IMR-90 (cell line): Measurements from ENCODE around the gene CTNNAL1. TPM values are rescaled to one million over a fixed set of nuclear protein-coding genes. Genes with fewer than 3 reads are reported as not detected.

Experiments used
- ATAC-seq: fragments of 200-7000 bp; cut with Tn5 transposase; 2 replicates; pipeline ENCODE4 v1.9.1; 2020; ENCODE audit warnings: low read depth, mild to moderate bottlenecking, moderate library complexity
- BruUV-seq: library from RNA; stranded (reverse); fragments of 400-500 nt; replicated peaks from 2 replicates; lab custom pipeline; 2021; lab: Mats Ljungman, UMichigan
- CTCF ChIA-PET: fragments of 300-600 bp; formaldehyde crosslinking; extraction: SDS; loops from one replicate; lab custom pipeline; 2021; ENCODE audit warnings: antibody characterized with exemption; lab: Yijun Ruan, JAX
- POLR2A ChIA-PET: fragments of 300-600 bp; sonication (Branson Sonifier 250); formaldehyde crosslinking; loops from one replicate; lab custom pipeline; 2022; ENCODE audit warnings: antibody characterized with exemption; ENCODE audit not compliant: unreplicated experiment; lab: Charles Lee
- DNase-seq: peaks from one replicate; pipeline ENCODE4 v3.0.0; 2013
- H2AFZ ChIP-seq: replicated peaks from 2 replicates; pipeline ENCODE3; 2013; ENCODE audit warnings: low read length, mild to moderate bottlenecking; ENCODE audit not compliant: poor library complexity
- H2AK5ac ChIP-seq: 2 replicates; pipeline ENCODE4 v1.6.1; 2013; ENCODE audit warnings: low read depth, low read length, inconsistent platforms
- H2AK9ac ChIP-seq: replicated peaks from 2 replicates; pipeline ENCODE3; 2013; ENCODE audit warnings: mild to moderate bottlenecking, low read depth, low read length, moderate library complexity; ENCODE audit not compliant: poor library complexity
- H2BK120ac ChIP-seq: 2 replicates; pipeline ENCODE4 v1.6.1; 2013; ENCODE audit warnings: low read depth, low read length, inconsistent platforms
- H2BK15ac ChIP-seq: 3 replicates; pipeline ENCODE4 v1.6.1; 2013; ENCODE audit warnings: low read depth, low read length, inconsistent platforms
- H2BK20ac ChIP-seq: 2 replicates; pipeline ENCODE4 v1.6.1; 2013; ENCODE audit warnings: low read depth, mild to moderate bottlenecking, inconsistent platforms, low read length, moderate library complexity
- H2BK5ac ChIP-seq: 2 replicates; pipeline ENCODE4 v1.6.1; 2013; ENCODE audit warnings: mild to moderate bottlenecking, low read depth, low read length, inconsistent platforms; ENCODE audit not compliant: poor library complexity, severe bottlenecking
- H3K14ac ChIP-seq: replicated peaks from 2 replicates; pipeline ENCODE4 v1.6.1; 2013; ENCODE audit warnings: low read depth, low read length, inconsistent platforms
- H3K18ac ChIP-seq: 2 replicates; pipeline ENCODE4 v1.6.1; 2013; ENCODE audit warnings: low read depth, low read length, control low read depth
- H3K23ac ChIP-seq: 2 replicates; pipeline ENCODE4 v1.6.1; 2013; ENCODE audit warnings: low read depth, low read length, inconsistent platforms
- H3K27ac ChIP-seq: 2 replicates; pipeline ENCODE4 v1.5.1; 2013; ENCODE audit warnings: mild to moderate bottlenecking, control low read depth, low read length; ENCODE audit not compliant: insufficient read depth
- H3K27me3 ChIP-seq: 2 replicates; pipeline ENCODE4 v1.6.1; 2013; ENCODE audit warnings: low read length; ENCODE audit not compliant: control insufficient read depth, insufficient read depth
- H3K36me3 ChIP-seq: 2 replicates; pipeline ENCODE4 v1.6.1; 2013; ENCODE audit warnings: low read length, mixed read lengths; ENCODE audit not compliant: control insufficient read depth, insufficient read depth
- H3K4ac ChIP-seq: 2 replicates; pipeline ENCODE4 v1.6.1; 2013; ENCODE audit warnings: low read depth, low read length, inconsistent platforms
- H3K4me1 ChIP-seq: 2 replicates; pipeline ENCODE4 v1.6.1; 2013; ENCODE audit warnings: low read length, mixed read lengths; ENCODE audit not compliant: control insufficient read depth, insufficient read depth
- H3K4me2 ChIP-seq: 2 replicates; pipeline ENCODE4 v1.6.1; 2013; ENCODE audit warnings: low read depth, mild to moderate bottlenecking, control low read depth, low read length, moderate library complexity
- H3K4me3 ChIP-seq: 2 replicates; pipeline ENCODE4 v1.5.1; 2013; ENCODE audit warnings: low read depth, mild to moderate bottlenecking, control low read depth, low read length, moderate library complexity; ENCODE audit not compliant: insufficient read depth
- H3K56ac ChIP-seq: 2 replicates; pipeline ENCODE4 v1.6.1; 2013; ENCODE audit warnings: low read length, inconsistent platforms; ENCODE audit not compliant: insufficient read depth; ENCODE audit errors: extremely low read depth
- H3K79me1 ChIP-seq, 2 experiments: 2 replicates each; pipeline ENCODE4 v1.6.1; 2013; ENCODE audit warnings: low read length in 2 of 2, inconsistent platforms in 1 of 2, low read depth in 1 of 2
- H3K9ac ChIP-seq: 2 replicates; pipeline ENCODE4 v1.6.1; 2013; ENCODE audit warnings: low read depth, low read length, control low read depth
- H3K9me1 ChIP-seq: 2 replicates; pipeline ENCODE4 v1.6.1; 2013; ENCODE audit warnings: low read length, inconsistent platforms; ENCODE audit not compliant: insufficient read depth
- H3K9me3 ChIP-seq: 2 replicates; pipeline ENCODE4 v1.6.1; 2013; ENCODE audit warnings: low read length; ENCODE audit not compliant: control insufficient read depth, insufficient read depth
- H4K20me1 ChIP-seq: 2 replicates; pipeline ENCODE4 v1.6.1; 2013; ENCODE audit warnings: low read length, inconsistent platforms; ENCODE audit not compliant: insufficient read depth
- H4K5ac ChIP-seq: 2 replicates; pipeline ENCODE4 v1.6.1; 2013; ENCODE audit warnings: mild to moderate bottlenecking, low read depth, low read length, control low read depth
- H4K8ac ChIP-seq, 2 experiments: 2 replicates each; pipeline ENCODE4 v1.6.1; 2013; ENCODE audit warnings: low read depth in 2 of 2, low read length in 2 of 2, control low read depth in 1 of 2, inconsistent platforms in 1 of 2
- H4K91ac ChIP-seq: 2 replicates; pipeline ENCODE4 v1.6.1; 2013; ENCODE audit warnings: low read depth, low read length, inconsistent platforms; ENCODE audit not compliant: insufficient read depth
- NFE2L2 ChIP-seq: fragments of 150-350 bp; IDR thresholded peaks from 2 replicates; pipeline ENCODE4 v1.6.1; 2016; ENCODE audit warnings: low read depth, mild to moderate bottlenecking, low read length
- WGBS, 2 experiments: methylation state at CpG; one replicate each; pipeline versions ENCODE4 v1.1.5 to v1.1.7; 2013; ENCODE audit warnings: missing lambda C conversion rate in 2 of 2; ENCODE audit not compliant: insufficient read length in 1 of 2; ENCODE audit errors: extremely low coverage in 2 of 2; 5-methylcytosine and 5-hydroxymethylcytosine counted together
- dilution Hi-C: fragments of 300-500 bp; cut with HindIII; formaldehyde crosslinking; loops from one replicate; pipeline ENCODE4 v1.14.3; 2018; ENCODE audit warnings: low sequenced_read_pairs; ENCODE audit not compliant: unreplicated experiment
- in situ Hi-C: fragments of 300-500 bp; cut with MboI; formaldehyde crosslinking; loops from 3 replicates; pipeline ENCODE4 v1.14.3; 2019; ENCODE audit warnings: low sequenced_read_pairs, inconsistent platforms, mixed read lengths
- intact Hi-C: fragments of 100-400 bp; cut with micrococcal nuclease; formaldehyde crosslinking; loops from 2 replicates; pipeline ENCODE4 v1.10.0; 2022
- polyA plus RNA-seq, 3 experiments: library from polyadenylated mRNA; depleted of rRNA; stranded (reverse); fragments of >200 nt; gene quantifications; 2 replicates each; pipeline ENCODE4 v1.2.3, GENCODE V29; 2012; ENCODE audit warnings: low replicate concordance in 1 of 3
- total RNA-seq: library from RNA; depleted of rRNA; stranded (reverse); fragments of >200 nt; gene quantifications from 2 replicates; pipeline ENCODE4 v1.2.3, GENCODE V29; 2012

The CTNNAL1 gene
- total and polyA plus RNA-seq, 2 of the 4 experiments (the other 2 are of a cell fraction), result 72.3 to 131 TPM

- no peak overlapping the region for H4K91ac ChIP-seq
- no peak overlapping the region for H3K18ac ChIP-seq
- H4K20me1 ChIP-seq, result no peaks in the 10 kb centered on the region
- H3K23ac ChIP-seq, result no peak overlapping the region
- WGBS, 2 experiments, result no CpG with 5 or more reads among the region's 4 CpGs
- no peak overlapping the region for H2AK9ac ChIP-seq
- dilution Hi-C loops (no loop called here), intact Hi-C loops (no loop called here), in situ Hi-C loops (no loop called here)
- ATAC-seq (no peak), DNase-seq (no peak)
- TF ChIP-seq NFE2L2, result no peak
- H3K27me3 ChIP-seq, result no peaks in the 10 kb centered on the region
- no peak overlapping the region for H3K14ac ChIP-seq
- H3K36me3 ChIP-seq, result peaks cover 6% of the 10 kb centered on the region
- H3K9ac ChIP-seq, result no peak overlapping the region
- no peaks in the 10 kb centered on the region for H3K9me3 ChIP-seq
- POLR2A ChIA-PET, result no interaction called here
- H2AFZ ChIP-seq, result no peak overlapping the region
- CTCF ChIA-PET, result interaction anchor here (1.3 kb wide), 1 partner anchor 14 kb away, joined by 4 read pairs; no protein-coding TSS in a partner anchor
- H4K5ac ChIP-seq, result no peak overlapping the region
- BruUV-seq, result TSS peak; percentile 73
- H2BK120ac ChIP-seq, result no peak overlapping the region
- no peak overlapping the region for H2BK15ac ChIP-seq
- H3K9me1 ChIP-seq, result no peaks in the 10 kb centered on the region
- H3K4me1 ChIP-seq, result no peaks in the 10 kb centered on the region
- no peak overlapping the region for H4K8ac ChIP-seq
- H3K27ac ChIP-seq, result no peak overlapping the region
- H2BK20ac ChIP-seq, result no peak overlapping the region
- H2BK5ac ChIP-seq, result no peak overlapping the region
- no peak overlapping the region for H2AK5ac ChIP-seq
- H3K56ac ChIP-seq, result no peak overlapping the region
- no peak overlapping the region for H3K4ac ChIP-seq
- H3K4me3 ChIP-seq, result no peak overlapping the region
- no peak overlapping the region for H3K4me2 ChIP-seq
- peaks cover 0 to 11% of the 10 kb centered on the region in 2 experiments; a peak in 2 of 4 replicates for H3K79me1 ChIP-seq
Measured at GRCh38 chr9:108939975-108940374, 73.3 kb downstream of the CTNNAL1 start.
